KMS-11 (cell line): ENCODE data around the gene PARP1.

Source experiments
- H2AFZ ChIP-seq: fragments of 200-600 bp; sonication (generic); 2 replicates; pipeline ENCODE4 v1.6.1; 2016; ENCODE audit warnings: antibody characterized with exemption, mixed run types, low read depth
- H3K27ac ChIP-seq: fragments of 200-600 bp; sonication (generic); 2 replicates; pipeline ENCODE4 v1.6.1; 2016; ENCODE audit warnings: mild to moderate bottlenecking, mixed run types
- H3K27me3 ChIP-seq: fragments of 200-600 bp; sonication (generic); 2 replicates; pipeline ENCODE4 v1.6.1; 2017; ENCODE audit warnings: mild to moderate bottlenecking, low read depth, mixed run types, moderate library complexity; ENCODE audit not compliant: insufficient read depth
- H3K36me3 ChIP-seq: fragments of 200-600 bp; sonication (generic); 2 replicates; pipeline ENCODE4 v1.6.1; 2017; ENCODE audit warnings: mild to moderate bottlenecking, mixed run types; ENCODE audit not compliant: insufficient read depth
- H3K4me1 ChIP-seq: fragments of 200-600 bp; sonication (generic); 2 replicates; pipeline ENCODE4 v1.6.1; 2016; ENCODE audit warnings: mild to moderate bottlenecking, low read depth, mixed run types; ENCODE audit not compliant: poor library complexity, severe bottlenecking
- H3K4me2 ChIP-seq: fragments of 200-600 bp; sonication (generic); 2 replicates; pipeline ENCODE4 v1.7.0; 2016; ENCODE audit warnings: mild to moderate bottlenecking, mixed run types
- H3K4me3 ChIP-seq: fragments of 200-600 bp; sonication (generic); IDR thresholded peaks from 2 replicates; pipeline ENCODE4 v1.6.1; 2017; ENCODE audit warnings: low read depth, low read length, mixed read lengths; ENCODE audit not compliant: insufficient read depth
- H3K79me2 ChIP-seq: fragments of 200-600 bp; sonication (generic); 2 replicates; pipeline ENCODE4 v1.6.1; 2016; ENCODE audit warnings: low read depth, mixed run types; ENCODE audit not compliant: insufficient read depth
- H3K9ac ChIP-seq: fragments of 200-600 bp; sonication (generic); 2 replicates; pipeline ENCODE4 v1.6.1; 2016; ENCODE audit warnings: mild to moderate bottlenecking, mixed run types
- H4K20me1 ChIP-seq: fragments of 200-600 bp; sonication (generic); 2 replicates; pipeline ENCODE4 v1.6.1; 2016; ENCODE audit warnings: mild to moderate bottlenecking, mixed run types; ENCODE audit not compliant: insufficient read depth
- TF ChIP-seq, protein P1 (sequence below): fragments of 200-600 bp; sonication (generic); conservative IDR thresholded peaks from 2 replicates; pipeline ENCODE4 v1.6.1; 2017; ENCODE audit warnings: low read depth, mild to moderate bottlenecking, antibody characterized with exemption, low read length, moderate library complexity, mixed read lengths

PARP1 gene

DNA sequence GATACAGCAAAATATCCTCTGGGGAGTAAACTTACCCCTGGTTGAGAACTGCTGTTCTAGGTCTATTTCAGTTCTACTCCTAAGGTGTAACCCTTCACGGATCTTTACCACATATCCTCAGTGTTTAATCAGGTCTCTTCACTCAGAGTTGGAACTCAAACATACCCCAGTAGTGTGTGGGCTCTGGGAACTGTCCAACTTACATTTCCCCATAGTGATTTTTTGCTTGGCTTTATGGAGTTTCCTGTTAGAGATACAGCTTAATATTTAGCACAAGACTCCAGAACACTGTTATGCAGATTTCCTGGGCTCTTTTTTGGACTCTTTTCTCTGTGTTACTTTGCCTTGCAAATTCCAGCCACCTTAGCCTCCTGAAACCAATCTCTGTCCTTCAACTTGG is 72.2 kb downstream of the PARP1 start:
- Histone ChIP-seq H3K4me2 (no peak overlapping the region), H3K79me2 (no peaks in the 10 kb centered on the region), H4K20me1 (no peaks in the 10 kb centered on the region), H3K9ac (no peak overlapping the region), H3K4me3 (no peak overlapping the region), H3K36me3 (no peaks in the 10 kb centered on the region), H2AFZ (no peak overlapping the region), H3K27me3 (no peaks in the 10 kb centered on the region), H3K27ac (no peak overlapping the region), H3K4me1 (peaks cover 12% of the 10 kb centered on the region)
- TF ChIP-seq, protein P1, sequence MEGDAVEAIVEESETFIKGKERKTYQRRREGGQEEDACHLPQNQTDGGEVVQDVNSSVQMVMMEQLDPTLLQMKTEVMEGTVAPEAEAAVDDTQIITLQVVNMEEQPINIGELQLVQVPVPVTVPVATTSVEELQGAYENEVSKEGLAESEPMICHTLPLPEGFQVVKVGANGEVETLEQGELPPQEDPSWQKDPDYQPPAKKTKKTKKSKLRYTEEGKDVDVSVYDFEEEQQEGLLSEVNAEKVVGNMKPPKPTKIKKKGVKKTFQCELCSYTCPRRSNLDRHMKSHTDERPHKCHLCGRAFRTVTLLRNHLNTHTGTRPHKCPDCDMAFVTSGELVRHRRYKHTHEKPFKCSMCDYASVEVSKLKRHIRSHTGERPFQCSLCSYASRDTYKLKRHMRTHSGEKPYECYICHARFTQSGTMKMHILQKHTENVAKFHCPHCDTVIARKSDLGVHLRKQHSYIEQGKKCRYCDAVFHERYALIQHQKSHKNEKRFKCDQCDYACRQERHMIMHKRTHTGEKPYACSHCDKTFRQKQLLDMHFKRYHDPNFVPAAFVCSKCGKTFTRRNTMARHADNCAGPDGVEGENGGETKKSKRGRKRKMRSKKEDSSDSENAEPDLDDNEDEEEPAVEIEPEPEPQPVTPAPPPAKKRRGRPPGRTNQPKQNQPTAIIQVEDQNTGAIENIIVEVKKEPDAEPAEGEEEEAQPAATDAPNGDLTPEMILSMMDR = no peak

DNA sequence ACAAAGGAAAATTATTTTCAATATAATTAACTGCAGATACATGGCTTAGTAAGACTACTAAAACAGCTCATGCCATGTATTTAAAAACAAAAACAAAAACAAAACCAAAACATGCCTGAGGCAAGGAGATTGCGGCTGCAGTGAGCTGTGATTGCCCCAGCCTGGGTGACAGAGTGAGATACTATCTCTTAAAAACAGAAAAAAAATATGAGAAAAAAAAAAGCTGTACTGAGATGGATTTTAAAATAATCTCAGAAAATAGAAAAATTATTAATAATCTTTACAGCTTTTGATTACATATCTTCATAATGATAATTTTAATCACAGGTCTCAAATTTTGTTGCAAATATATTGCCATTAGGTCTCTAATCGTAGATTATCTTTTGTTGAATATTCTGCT is 74.9 kb downstream of the PARP1 start:
- Histone ChIP-seq H3K79me2 (no peaks in the 10 kb centered on the region), H3K27me3 (no peaks in the 10 kb centered on the region), H3K9ac (peak overlapping the region; percentile 18; the same call in 1 of the 2 replicates), H3K4me2 (peak overlapping the region; percentile 34), H2AFZ (peak overlapping the region; percentile 58; the same call in 1 of the 2 replicates), H3K27ac (peak overlapping the region; percentile 17; the same call in 1 of the 2 replicates), H4K20me1 (no peaks in the 10 kb centered on the region), H3K36me3 (no peaks in the 10 kb centered on the region), H3K4me1 (peaks cover 19% of the 10 kb centered on the region), H3K4me3 (no peak overlapping the region)
- TF ChIP-seq, protein P1 = no peak

GRCh38 chr1:226329237-226329636 is 78.7 kb downstream of the PARP1 start:
- Histone ChIP-seq H3K27ac (no peak overlapping the region), H3K4me1 (peaks cover 19% of the 10 kb centered on the region), H3K9ac (no peak overlapping the region), H3K27me3 (no peaks in the 10 kb centered on the region), H4K20me1 (no peaks in the 10 kb centered on the region), H3K4me3 (no peak overlapping the region), H3K36me3 (no peaks in the 10 kb centered on the region), H3K4me2 (no peak overlapping the region), H3K79me2 (no peaks in the 10 kb centered on the region), H2AFZ (no peak overlapping the region)
- TF ChIP-seq, protein P1 = no peak

DNA sequence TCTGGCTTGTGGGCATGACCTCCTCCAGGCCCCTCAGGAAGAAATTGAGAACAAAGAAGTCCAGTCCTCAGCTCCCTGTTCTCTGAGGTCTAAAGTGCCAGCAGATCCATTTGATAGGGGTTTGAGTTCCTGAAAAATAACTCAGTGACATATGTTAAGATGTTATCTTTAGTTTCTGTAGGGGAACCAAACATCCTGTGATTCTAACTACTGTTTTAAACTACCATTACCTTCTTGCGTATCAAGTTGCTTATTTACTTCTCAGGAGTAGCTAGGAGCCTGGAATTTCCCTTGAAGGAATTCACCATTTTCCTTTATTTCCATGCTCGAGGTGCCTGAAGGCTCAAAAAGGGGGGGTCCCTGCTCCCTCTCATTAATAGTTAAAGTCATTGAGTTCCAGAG is 80.1 kb downstream of the PARP1 start:
- Histone ChIP-seq H3K4me2 (no peak overlapping the region), H3K36me3 (no peaks in the 10 kb centered on the region), H3K27ac (no peak overlapping the region), H2AFZ (no peak overlapping the region), H3K9ac (no peak overlapping the region), H3K27me3 (no peaks in the 10 kb centered on the region), H3K79me2 (no peaks in the 10 kb centered on the region), H3K4me3 (no peak overlapping the region), H4K20me1 (no peaks in the 10 kb centered on the region), H3K4me1 (peaks cover 11% of the 10 kb centered on the region)
- TF ChIP-seq, protein P1 = no peak
